GM21360 (cell line): ENCODE measurements around the gene PMPCA.
"Not testable (repeated sequence)": the region's sequence is repeated elsewhere in the genome, so short reads cannot be mapped to it uniquely, and the experiment has no call there.

Experiments
- ATAC-seq: cut with Tn5 transposase; IDR thresholded peaks from one replicate; pipeline ENCODE4 v1.9.1; 2021; ENCODE audit warnings: mild to moderate bottlenecking, moderate library complexity; ENCODE audit not compliant: unreplicated experiment

The PMPCA gene

DNA sequence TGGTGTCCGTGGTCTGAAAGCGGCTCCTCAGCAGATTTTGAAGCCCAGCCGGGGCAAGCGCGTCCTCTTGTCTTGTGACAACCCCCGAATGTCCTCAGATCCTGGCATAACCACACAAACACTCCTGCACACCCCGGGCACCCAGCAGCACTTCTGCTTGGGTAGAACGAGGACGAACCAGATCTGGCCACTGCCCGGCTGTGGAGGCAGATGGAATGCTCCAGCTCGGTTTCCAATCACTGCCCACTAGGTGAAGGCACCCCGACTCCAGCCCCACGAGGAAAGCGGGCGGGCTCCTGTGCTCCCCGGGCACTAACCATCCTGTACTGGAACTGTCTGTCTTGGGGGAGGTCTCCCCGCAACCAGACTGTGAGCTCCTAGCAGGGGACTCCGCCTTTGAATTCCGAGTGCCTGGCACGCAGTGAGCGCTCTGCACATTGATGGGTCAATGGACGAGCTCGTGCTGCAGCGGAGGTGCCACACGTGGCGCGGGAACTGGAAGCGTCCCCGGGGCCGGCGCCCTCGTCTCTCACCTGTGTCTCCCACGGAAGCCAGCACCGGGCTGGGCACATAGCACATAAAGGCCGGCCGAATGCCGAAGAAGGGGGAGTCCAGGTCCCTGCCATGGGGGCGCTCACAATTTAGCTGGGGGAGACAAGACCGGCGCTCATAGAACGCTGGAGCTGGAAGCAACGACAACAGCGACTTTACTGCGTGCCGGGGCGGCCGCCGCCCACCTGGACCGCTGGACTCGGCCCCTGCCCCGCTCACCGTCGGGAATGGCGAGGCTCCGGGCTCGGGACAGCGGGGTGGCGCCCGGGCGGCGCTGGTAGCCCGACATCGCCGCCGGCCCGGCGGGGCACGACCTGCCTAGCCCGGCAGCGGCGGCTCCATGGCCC, 652 bp upstream of the PMPCA start:
- ATAC-seq: peak; percentile 19

DNA sequence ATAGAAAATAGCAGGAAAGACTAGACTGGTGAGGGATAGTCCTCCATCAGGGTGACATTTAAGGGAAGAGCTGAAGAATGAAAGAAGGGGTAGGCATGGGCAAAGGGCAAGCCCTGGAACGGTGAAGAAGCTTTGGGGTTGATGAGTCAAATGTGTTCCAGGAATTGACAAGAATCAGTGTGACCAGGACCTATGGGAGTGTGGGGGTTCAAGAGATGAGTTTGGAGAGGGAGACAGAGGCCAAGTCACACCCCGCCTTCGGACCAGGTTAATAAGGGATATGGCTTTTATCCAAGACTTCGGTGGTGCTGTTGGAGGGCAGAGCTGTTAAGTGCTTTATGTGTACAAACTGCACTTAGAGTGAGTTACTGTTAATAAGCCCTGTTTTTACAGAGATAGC, 920 bp downstream of the PMPCA start:
- no peak for ATAC-seq

DNA sequence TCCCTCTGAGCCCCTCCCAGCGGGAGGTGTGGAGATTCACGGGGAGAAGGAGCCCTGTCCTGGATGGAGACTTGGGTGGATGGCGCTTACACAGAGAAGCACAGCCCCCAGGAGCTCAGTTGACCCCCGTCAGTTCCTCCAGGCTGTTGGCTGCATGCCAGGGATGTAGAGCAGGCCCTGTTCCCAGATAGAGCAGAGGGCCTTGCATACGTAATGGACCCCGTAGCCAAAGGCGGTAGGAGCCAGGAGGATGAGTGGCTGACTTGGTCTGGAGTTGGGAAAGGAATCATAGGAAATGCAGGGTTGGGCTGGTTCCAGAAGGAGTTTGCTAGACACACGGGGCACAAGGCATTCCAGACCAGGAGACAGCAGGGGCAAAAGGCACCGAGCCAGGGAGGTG, 2.5 kb downstream of the PMPCA start:
- ATAC-seq: no peak

DNA sequence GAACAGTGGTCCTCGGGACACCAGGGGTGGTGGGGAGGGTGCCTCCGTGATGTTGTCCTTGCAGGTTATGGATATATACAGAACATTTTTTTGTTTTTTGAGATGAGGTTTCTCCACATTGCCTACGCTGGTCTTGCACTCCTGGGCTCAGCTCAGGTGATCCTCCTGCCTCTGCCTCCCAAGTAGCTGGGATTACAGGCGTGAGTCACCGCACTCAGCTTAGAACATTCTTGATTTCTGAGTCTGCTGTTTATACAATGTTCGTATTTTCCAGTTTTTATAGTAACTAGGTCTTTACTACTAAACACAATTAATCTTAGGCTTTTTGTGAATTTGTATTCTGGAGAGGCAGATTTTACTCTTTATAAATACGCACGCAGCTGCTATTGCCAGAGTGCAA, 6.0 kb downstream of the PMPCA start:
- ATAC-seq: no peak

DNA sequence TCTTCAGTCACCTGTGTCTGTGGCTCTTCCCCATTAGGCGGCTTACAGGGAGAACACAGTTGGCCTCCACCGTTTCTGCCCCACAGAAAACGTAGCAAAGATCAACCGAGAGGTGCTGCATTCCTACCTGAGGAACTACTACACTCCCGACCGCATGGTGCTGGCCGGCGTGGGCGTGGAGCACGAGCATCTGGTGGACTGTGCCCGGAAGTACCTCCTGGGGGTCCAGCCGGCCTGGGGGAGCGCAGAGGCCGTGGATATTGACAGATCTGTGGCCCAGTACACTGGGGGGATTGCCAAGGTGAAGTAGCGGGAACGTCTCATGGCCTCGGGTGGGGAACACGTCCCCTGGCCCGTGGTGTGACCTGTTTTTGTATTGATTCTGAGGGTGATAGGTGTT, 6.5 kb downstream of the PMPCA start:
- ATAC-seq: no peak

DNA sequence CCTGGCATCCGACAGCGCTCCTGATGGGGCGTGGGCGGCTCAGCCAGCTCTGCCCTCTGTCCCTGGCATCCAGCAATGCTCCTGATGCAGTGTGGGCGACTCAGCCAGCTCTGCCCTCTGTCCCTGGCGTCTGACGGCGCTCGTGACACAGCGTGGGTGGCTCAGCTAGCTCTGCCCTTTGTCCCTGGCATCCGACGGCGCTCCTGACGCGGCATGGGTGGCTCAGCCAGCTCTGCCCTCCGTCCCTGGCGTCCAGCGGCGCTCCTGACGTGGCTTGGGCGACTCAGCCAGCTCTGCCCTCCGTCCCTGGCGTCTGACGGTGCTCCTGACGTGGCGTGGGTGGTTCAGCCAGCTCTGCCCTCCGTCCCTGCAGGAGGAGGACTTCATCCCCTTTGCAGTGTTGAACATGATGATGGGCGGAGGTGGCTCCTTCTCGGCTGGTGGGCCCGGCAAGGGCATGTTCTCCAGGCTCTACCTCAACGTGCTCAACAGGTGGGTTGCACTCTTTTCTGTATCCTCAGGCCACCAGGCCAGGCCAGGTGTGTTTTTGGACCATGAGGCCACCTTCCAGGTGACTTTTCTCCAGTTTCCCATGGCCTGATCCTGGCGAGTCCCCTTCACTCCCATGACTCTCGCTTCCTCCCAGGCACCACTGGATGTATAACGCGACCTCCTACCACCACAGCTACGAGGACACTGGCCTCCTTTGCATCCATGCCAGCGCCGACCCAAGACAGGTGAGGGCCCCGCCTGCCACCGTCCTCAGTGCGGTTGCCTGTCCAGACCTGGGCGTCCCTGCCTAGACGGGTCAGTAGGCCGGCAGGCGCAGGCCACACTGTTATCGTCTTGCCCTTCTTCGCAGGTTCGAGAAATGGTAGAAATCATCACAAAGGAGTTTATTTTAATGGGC, 8.0 kb downstream of the PMPCA start:
- ATAC-seq: no peak

DNA sequence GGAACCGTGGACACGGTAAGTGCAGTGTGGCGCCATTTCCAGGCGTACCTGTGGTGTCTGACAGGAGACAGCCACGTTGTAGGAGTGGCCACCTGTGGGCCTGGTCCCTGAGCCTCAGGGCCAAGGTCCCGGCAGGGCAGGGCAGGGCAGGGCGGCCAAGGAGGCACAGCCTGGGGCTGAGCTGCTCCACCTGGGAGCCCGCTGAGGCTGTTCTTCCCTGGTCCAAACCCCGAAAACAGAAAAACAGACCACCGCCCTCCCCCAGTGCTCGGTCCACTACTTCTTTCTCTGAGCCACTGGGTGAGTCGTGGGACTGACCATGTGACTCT, 8.6 kb downstream of the PMPCA start:
- no peak for ATAC-seq

DNA sequence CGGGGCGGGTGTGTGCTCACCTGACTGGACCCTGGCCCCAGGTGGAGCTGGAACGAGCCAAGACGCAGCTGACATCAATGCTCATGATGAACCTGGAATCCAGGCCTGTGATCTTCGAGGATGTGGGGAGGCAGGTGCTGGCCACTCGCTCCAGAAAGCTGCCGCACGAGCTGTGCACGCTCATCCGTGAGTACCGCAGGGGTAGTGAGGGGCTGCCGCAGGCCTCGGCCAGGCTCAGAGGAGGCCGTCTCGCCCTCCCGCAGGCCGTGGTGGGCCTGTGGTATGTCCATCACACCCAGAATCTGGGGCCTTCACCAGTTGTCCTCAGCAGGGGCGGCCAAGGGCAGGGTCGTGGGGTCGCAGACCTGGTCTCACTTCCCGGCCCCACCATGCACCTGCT, 11.3 kb downstream of the PMPCA start:
- no peak for ATAC-seq

DNA sequence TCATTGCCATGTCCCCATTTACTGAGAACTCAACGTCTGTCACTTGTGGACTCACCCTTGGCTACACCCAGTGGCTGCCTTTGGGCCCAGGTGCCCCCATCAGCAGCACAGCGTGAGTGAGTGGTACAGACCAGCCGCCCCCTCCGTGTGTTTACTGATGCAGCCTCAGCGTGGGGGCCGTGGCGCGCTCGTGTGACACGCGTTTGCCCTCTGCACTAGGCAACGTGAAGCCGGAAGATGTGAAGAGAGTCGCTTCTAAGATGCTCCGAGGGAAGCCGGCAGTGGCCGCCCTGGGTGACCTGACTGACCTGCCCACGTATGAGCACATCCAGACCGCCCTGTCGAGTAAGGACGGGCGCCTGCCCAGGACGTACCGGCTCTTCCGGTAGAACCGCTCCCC, 12.4 kb downstream of the PMPCA start:
- ATAC-seq: no peak

DNA sequence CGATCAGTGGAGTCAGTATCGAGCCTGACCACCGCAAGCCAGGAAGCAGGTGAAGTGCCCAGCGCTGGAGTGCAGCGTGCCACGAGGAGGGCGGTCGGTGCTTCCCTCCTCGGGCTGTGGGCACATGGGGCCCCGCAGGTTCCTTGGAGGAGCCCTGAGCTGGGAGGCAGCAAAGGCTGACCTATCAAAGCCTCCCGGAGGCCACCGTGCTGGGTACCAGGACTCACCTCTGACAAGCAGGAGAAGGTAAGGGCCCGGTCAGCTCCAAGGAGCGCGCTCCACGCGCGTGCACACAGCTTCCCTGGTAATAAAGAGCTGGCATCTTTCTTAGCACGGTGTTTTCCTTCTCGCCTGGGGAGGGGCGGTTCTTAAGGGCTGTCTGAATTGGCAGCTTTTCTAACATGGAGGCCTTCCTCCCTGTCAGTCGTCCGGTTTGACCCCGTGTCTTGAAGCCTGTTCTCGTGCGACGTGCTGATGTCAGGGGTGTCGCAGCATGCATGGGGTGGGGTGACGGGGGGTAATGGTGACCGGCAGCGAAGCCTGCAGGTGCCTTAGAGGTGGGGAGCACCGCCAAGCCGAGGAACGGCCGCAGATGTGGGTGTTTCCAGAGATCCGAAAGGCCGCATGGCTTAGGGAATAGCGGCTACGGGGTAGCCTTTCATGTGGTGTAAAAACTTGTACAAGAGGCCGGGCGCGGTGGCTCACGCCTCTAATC, 13.1 kb downstream of the PMPCA start:
- ATAC-seq: no peak

DNA sequence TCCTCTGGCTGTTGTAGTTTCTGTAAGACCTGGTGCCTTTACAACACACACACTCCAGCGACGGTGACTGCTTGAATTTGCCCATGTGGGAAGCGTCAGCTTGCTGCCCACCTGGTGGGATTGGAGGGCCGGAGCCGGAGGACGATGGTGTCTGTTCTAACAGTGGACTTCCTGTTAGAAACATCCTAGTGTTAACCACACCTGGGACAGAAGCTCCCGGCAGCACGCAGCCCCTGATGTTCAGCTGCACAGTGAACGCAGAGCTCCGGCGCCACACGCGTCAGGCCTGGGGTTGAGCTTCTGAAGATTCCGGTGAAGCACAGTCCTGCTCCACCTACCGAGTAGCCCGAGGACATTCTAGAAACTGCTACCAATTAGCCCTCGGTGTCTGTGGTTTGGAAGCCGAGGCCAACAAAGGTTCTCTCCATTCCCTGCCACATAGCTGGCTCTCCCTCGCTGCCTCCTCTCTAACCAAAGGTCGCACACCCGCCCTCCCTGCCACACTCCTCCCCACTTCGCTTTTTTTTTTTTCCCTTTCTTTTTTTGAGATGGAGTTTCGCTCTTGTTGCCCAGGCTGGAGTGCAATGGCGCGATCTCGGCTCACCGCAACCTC, 14.4 kb downstream of the PMPCA start:
- ATAC-seq: no peak

DNA sequence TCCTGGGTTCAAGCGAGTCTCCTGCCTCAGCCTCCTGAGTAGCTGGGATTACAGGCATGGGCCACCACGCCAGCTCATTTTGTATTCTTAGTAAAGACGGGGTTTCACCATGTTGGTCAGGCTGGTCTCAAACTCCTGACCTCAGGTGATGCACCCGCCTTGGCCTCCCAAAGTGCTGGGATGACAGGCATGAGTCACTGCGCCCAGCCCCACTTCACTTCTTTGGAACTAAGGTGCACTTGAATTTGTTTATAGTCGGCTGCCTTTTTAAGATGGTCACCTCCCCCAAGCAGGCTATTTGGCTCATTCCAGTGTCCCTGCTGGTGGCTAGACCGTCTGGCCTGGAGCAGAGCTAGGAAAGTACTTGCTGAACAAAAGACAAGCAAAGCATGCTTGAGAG, 14.9 kb downstream of the PMPCA start:
- not testable (repeated sequence) for ATAC-seq

DNA sequence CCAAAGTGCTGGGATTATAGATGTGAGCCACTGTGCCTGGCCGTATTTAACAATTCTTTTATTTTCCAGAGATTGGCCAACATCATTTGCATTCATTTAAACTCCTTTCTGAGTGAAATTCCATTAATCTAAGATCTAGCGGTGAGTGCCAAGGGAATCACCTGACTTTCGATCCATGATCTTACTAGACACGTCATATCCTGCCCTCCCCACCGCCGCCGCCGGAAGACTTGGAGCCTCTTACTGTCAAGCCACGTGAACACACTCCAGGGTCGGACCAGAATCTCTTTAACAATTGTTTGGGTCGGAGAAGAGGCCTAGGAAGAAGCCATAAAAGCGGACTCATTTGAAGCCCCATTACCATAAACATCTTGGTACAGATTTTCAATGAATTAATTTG, 16.3 kb downstream of the PMPCA start:
- ATAC-seq: no peak

DNA sequence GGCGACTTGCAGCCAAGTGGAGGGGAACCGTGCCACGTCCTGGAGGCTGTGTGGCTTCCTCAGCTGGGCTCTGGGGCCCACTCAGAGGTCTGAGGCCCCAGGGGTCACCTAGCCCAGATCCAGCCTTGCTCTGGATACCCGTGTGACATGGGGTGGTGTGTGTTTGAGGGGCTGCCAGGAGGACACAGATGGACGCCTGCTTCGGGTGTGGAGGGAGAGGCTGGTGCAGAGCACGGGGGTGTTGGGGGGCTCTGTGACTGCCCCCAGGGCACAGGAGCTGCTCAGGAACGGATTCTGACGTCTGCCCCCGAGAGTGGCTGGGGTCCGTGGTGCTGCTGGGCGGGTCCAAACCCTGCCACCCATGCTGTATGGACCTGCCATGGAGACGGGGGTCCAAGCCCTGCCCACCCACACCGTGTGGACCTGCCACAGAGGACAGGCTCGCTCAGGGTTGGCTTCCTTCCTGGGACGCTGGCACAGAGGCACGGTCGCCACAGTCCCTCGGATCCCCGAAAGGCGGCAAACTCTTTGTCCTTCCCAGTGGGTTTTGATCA, 18.7 kb downstream of the PMPCA start:
- ATAC-seq: no peak

DNA sequence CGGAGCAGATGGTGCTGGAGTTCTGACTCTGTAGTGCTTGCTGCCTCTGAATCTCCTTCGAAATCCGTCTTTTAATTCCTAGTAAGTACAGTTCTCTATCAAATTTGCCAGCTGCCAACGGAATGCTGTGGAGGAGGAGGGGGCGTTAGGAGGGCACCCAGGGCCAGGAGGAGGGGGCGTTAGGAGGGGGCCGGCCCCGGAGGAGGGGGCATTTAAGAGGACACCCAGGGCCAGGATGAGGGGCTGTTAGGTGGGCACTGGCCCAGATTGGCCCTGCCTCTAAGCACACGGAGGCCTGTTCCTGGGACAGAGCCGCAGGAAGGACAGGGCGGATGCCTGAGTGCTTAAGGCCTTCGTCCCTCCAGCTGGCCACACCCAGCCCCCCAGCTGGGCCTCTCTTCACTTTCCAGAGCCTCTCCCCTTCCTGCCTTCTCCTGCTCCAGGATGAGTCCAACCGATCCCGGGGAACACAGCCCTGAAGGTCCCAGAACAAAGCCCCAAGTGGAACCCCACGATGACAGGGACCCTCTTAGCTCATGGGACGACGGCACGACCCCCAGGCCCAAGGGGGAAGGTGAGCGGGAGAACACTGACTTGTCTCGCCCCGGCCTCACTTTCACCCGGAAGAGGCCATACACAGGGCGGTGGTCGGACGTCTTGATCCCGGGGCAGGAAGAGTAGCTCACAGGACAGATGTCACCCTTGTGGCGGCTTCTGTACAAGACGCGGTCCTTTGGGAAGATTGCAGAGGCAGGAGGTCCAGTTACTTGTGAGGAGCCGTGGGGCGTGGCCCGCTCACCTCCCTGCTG, 19.4 kb downstream of the PMPCA start:
- ATAC-seq: no peak

DNA sequence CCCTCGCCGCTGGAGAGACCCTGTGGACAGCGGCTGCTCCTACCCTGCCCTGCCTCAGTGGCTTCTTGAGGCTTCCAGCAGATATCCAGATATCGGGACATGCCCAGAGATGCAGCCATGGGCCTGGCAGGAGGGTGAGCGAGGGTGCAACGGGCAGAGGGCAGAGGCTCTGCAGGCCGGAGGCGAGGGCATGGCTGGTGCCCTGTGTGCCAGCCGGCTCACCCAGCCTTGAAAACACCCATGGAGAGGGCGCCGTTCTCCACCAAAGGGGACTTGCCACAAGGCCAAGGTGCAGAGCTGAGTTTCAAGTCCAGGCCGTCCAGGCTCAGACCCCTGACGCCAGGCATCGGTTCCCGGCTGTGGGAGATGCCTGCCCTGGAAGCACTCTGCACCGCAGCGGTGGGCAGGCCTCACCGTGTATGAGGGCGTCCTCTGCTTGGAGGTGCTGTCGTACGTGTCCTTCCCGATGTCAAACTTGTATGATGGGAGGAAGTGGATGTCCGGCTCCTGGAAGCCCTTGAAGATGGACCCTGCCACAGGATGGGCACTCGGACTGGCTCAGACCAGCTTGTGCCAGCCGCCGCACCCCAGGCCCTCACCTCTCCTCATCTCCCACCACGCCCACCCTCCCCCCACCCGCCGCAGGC, 20.3 kb downstream of the PMPCA start:
- ATAC-seq: no peak

DNA sequence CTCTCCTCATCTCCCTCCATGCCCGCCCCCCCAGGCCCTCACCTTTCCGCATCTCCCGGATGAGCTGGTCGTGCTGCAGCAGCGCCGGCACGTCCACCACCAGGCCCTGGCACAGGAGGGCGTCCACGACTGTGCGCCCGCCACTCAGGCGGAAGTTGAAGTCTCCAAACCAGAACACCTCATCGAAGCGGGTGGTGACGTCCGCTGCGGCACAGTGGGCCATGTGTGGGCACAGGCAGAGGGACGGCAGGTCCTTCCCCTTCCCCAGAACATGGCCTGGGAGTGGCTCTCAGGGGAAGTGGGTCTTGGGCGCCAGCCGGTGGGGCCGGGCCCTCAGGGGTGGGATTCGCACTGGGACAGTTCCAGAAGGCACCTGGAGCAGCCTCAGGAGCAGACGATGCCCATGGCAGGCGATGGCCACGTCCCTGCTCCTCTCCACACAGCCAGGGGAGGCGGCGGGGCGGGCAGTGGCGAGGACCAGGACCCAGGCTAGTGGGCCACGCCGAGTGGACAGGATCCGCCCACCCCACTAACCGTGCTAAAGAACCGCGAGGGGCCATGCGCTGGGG, 21.4 kb downstream of the PMPCA start:
- no peak for ATAC-seq

DNA sequence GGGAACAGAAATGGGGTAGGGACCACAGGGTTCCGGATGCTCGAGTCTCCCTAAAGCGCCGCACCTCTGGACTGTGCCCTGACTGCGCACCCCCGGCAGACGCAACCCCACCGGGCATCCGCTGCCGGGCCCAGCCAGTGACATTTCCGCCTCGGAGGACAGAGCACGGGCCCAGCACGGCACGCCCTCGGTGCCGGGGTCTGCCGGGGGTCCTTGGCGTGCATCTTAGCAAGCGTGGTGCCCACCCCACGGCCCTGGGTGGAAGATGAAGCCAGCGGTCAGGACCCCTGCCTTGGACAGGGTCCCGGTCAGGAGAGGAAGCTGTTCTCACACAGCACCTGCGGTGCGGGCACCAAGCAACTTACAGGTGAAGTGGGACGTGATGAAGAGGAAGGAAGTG, 22.1 kb downstream of the PMPCA start:
- no peak for ATAC-seq
